Activated CD4-positive, alpha-beta T cell treated with anti-CD3 and anti-CD28 coated beads, Interleukin-2, amount 10 ng/mL, durations not matched to agents 24 days and 14 days (primary cell): ENCODE results near the gene CCDC171. TPM values are rescaled to one million over a fixed set of nuclear protein-coding genes. Genes with fewer than 3 reads are reported as not detected.
"Not testable (repeated sequence)": the region's sequence is repeated elsewhere in the genome, so short reads cannot be mapped to it uniquely, and the experiment has no call there.

Experiments
- DNase-seq: peaks from one replicate; pipeline ENCODE4 v3.0.0; 2022
- H3K27ac Mint-ChIP-seq: one replicate; pipeline ENCODE4 v1.8.0; 2022; ENCODE audit warnings: mild to moderate bottlenecking, mixed read lengths
- H3K27me3 Mint-ChIP-seq: one replicate; pipeline ENCODE4 v1.8.0; 2022; ENCODE audit warnings: mixed read lengths
- H3K36me3 Mint-ChIP-seq: one replicate; pipeline ENCODE4 v1.8.0; 2022; ENCODE audit warnings: low read depth, mild to moderate bottlenecking, mixed read lengths
- H3K4me1 Mint-ChIP-seq: one replicate; pipeline ENCODE4 v1.8.0; 2021; ENCODE audit warnings: mixed read lengths
- H3K4me3 Mint-ChIP-seq: one replicate; pipeline ENCODE4 v1.8.0; 2022; ENCODE audit warnings: mild to moderate bottlenecking, moderate library complexity, mixed read lengths
- H3K9me3 Mint-ChIP-seq: one replicate; pipeline ENCODE4 v1.8.0; 2021; ENCODE audit warnings: mixed read lengths
- intact Hi-C: fragments of 100-400 bp; cut with micrococcal nuclease; formaldehyde crosslinking; loops from one replicate; pipeline ENCODE4 v1.15.1; 2023
- total RNA-seq: library from RNA; stranded (reverse); gene quantifications from 2 replicates; pipeline ENCODE4 v1.2.3, GENCODE V29; 2022

The CCDC171 gene
- total RNA-seq, 1 donor from 2014 or later, result 1.5 TPM

- Mint-ChIP-seq H3K27ac (no peak overlapping the region), H3K4me3 (no peak overlapping the region), H3K4me1 (no peaks in the 10 kb centered on the region), H3K36me3 (no peaks in the 10 kb centered on the region), H3K27me3 (no peaks in the 10 kb centered on the region), H3K9me3 (no peaks in the 10 kb centered on the region)
- no peak for DNase-seq
- intact Hi-C loops, result no loop called here
Measured at GRCh38 chr9:15693701-15694100, 140.9 kb downstream of the CCDC171 start.

GRCh38 chr9:15696979-15697378, 144.1 kb downstream of the CCDC171 start:
- H3K4me3 Mint-ChIP-seq, result no peak overlapping the region
- DNase-seq, result no peak
- H3K4me1 Mint-ChIP-seq, result no peaks in the 10 kb centered on the region
- no peaks in the 10 kb centered on the region for H3K36me3 Mint-ChIP-seq
- H3K27me3 Mint-ChIP-seq, result no peaks in the 10 kb centered on the region
- H3K27ac Mint-ChIP-seq, result no peak overlapping the region
- intact Hi-C loops, result no loop called here
- no peaks in the 10 kb centered on the region for H3K9me3 Mint-ChIP-seq

- H3K4me3 Mint-ChIP-seq, result no peak overlapping the region
Measured at GRCh38 chr9:15697446-15697851, 144.6 kb downstream of the CCDC171 start.

GRCh38 chr9:15699876-15700559, 147.2 kb downstream of the CCDC171 start:
- intact Hi-C loops, H3K27me3 Mint-ChIP-seq, H3K4me3 Mint-ChIP-seq, H3K27ac Mint-ChIP-seq, DNase-seq, H3K4me1 Mint-ChIP-seq, H3K36me3 Mint-ChIP-seq, H3K9me3 Mint-ChIP-seq: not testable (repeated sequence)

More at GRCh38 chr9:15697446-15697851, 144.6 kb downstream of the CCDC171 start:
- DNase-seq, result no peak
- H3K4me1 Mint-ChIP-seq, result no peaks in the 10 kb centered on the region
- H3K27me3 Mint-ChIP-seq, result no peaks in the 10 kb centered on the region
- H3K36me3 Mint-ChIP-seq, result no peaks in the 10 kb centered on the region
- no peaks in the 10 kb centered on the region for H3K9me3 Mint-ChIP-seq
- intact Hi-C loops, result no loop called here
- no peak overlapping the region for H3K27ac Mint-ChIP-seq

GRCh38 chr9:15707000-15707399, 154.2 kb downstream of the CCDC171 start:
- DNase-seq, result no peak
- no peaks in the 10 kb centered on the region for H3K9me3 Mint-ChIP-seq
- no peak overlapping the region for H3K27ac Mint-ChIP-seq
- no peak overlapping the region for H3K4me3 Mint-ChIP-seq
- no peaks in the 10 kb centered on the region for H3K4me1 Mint-ChIP-seq
- intact Hi-C loops, result no loop called here
- no peaks in the 10 kb centered on the region for H3K27me3 Mint-ChIP-seq
- no peaks in the 10 kb centered on the region for H3K36me3 Mint-ChIP-seq

- Mint-ChIP-seq H3K27me3 (no peaks in the 10 kb centered on the region), H3K4me1 (no peaks in the 10 kb centered on the region), H3K27ac (no peak overlapping the region), H3K9me3 (no peaks in the 10 kb centered on the region), H3K36me3 (no peaks in the 10 kb centered on the region), H3K4me3 (no peak overlapping the region)
- intact Hi-C loops, result no loop called here
- no peak for DNase-seq
Measured at GRCh38 chr9:15711531-15711930, 158.7 kb downstream of the CCDC171 start.

- intact Hi-C loops, result no loop called here
- H3K27ac Mint-ChIP-seq, result no peak overlapping the region
- H3K4me3 Mint-ChIP-seq, result no peak overlapping the region
- no peaks in the 10 kb centered on the region for H3K27me3 Mint-ChIP-seq
- no peaks in the 10 kb centered on the region for H3K36me3 Mint-ChIP-seq
- no peaks in the 10 kb centered on the region for H3K4me1 Mint-ChIP-seq
- H3K9me3 Mint-ChIP-seq, result no peaks in the 10 kb centered on the region
- no peak for DNase-seq
Measured at GRCh38 chr9:15711931-15712330, 159.1 kb downstream of the CCDC171 start.

GRCh38 chr9:15714746-15715145, 161.9 kb downstream of the CCDC171 start:
- H3K4me1 Mint-ChIP-seq, result no peaks in the 10 kb centered on the region

GRCh38 chr9:15717290-15717967, 164.6 kb downstream of the CCDC171 start:
- Mint-ChIP-seq H3K27me3 (no peaks in the 10 kb centered on the region), H3K36me3 (no peaks in the 10 kb centered on the region), H3K9me3 (no peaks in the 10 kb centered on the region), H3K4me3 (no peak overlapping the region), H3K27ac (no peak overlapping the region), H3K4me1 (no peaks in the 10 kb centered on the region)
- DNase-seq, result no peak
- intact Hi-C loops, result no loop called here

More at GRCh38 chr9:15714746-15715145, 161.9 kb downstream of the CCDC171 start:
- intact Hi-C loops, result no loop called here
- Mint-ChIP-seq H3K27me3 (no peaks in the 10 kb centered on the region), H3K4me3 (no peak overlapping the region), H3K27ac (no peak overlapping the region), H3K9me3 (no peaks in the 10 kb centered on the region), H3K36me3 (no peaks in the 10 kb centered on the region)
- DNase-seq, result no peak

- no peaks in the 10 kb centered on the region for H3K36me3 Mint-ChIP-seq
- H3K27ac Mint-ChIP-seq, result no peak overlapping the region
- intact Hi-C loops, result no loop called here
- DNase-seq, result no peak
- no peaks in the 10 kb centered on the region for H3K4me1 Mint-ChIP-seq
- no peaks in the 10 kb centered on the region for H3K27me3 Mint-ChIP-seq
- H3K9me3 Mint-ChIP-seq, result no peaks in the 10 kb centered on the region
- no peak overlapping the region for H3K4me3 Mint-ChIP-seq
Measured at GRCh38 chr9:15718423-15718822, 165.6 kb downstream of the CCDC171 start.

- Mint-ChIP-seq H3K27ac (no peak overlapping the region), H3K36me3 (no peaks in the 10 kb centered on the region), H3K4me3 (no peak overlapping the region), H3K4me1 (no peaks in the 10 kb centered on the region), H3K9me3 (no peaks in the 10 kb centered on the region), H3K27me3 (no peaks in the 10 kb centered on the region)
- intact Hi-C loops, result no loop called here
- no peak for DNase-seq
Measured at GRCh38 chr9:15720861-15721260, 168.0 kb downstream of the CCDC171 start.

GRCh38 chr9:15722888-15723287, 170.0 kb downstream of the CCDC171 start:
- Mint-ChIP-seq H3K4me1 (no peaks in the 10 kb centered on the region), H3K9me3 (no peaks in the 10 kb centered on the region), H3K36me3 (no peaks in the 10 kb centered on the region), H3K4me3 (no peak overlapping the region), H3K27me3 (no peaks in the 10 kb centered on the region), H3K27ac (no peak overlapping the region)
- intact Hi-C loops, result no loop called here
- no peak for DNase-seq

GRCh38 chr9:15724016-15724415, 171.2 kb downstream of the CCDC171 start:
- Mint-ChIP-seq H3K4me1 (no peaks in the 10 kb centered on the region), H3K36me3 (no peaks in the 10 kb centered on the region), H3K4me3 (no peak overlapping the region), H3K27me3 (no peaks in the 10 kb centered on the region), H3K9me3 (no peaks in the 10 kb centered on the region), H3K27ac (no peak overlapping the region)
- no peak for DNase-seq
- intact Hi-C loops, result no loop called here

GRCh38 chr9:15724612-15725011, 171.8 kb downstream of the CCDC171 start:
- Mint-ChIP-seq H3K4me3 (no peak overlapping the region), H3K27ac (no peak overlapping the region), H3K27me3 (no peaks in the 10 kb centered on the region), H3K9me3 (no peaks in the 10 kb centered on the region), H3K4me1 (no peaks in the 10 kb centered on the region), H3K36me3 (no peaks in the 10 kb centered on the region)
- no peak for DNase-seq
- intact Hi-C loops, result no loop called here

- Mint-ChIP-seq H3K27me3 (no peaks in the 10 kb centered on the region), H3K4me3 (no peak overlapping the region), H3K9me3 (no peaks in the 10 kb centered on the region), H3K4me1 (no peaks in the 10 kb centered on the region), H3K36me3 (no peaks in the 10 kb centered on the region), H3K27ac (no peak overlapping the region)
- intact Hi-C loops, result no loop called here
- no peak for DNase-seq
Measured at GRCh38 chr9:15725953-15726352, 173.1 kb downstream of the CCDC171 start.
